Esophagus muscularis mucosa (tissue), 4 donors: ENCODE results near the gene ANKIB1. TPM values are rescaled to one million over a fixed set of nuclear protein-coding genes. Genes with fewer than 3 reads are reported as not detected.

ENCODE experiments used
- DNase-seq: peaks from one replicate; pipeline ENCODE4 v3.0.0-alpha.2; 2017; ENCODE audit errors: extremely low spot score
- H3K27ac ChIP-seq, 4 donors: fragments of 200-600 bp; sonication (generic); replicated peaks in 1 of 4; 1 replicate in 3 of 4; 2 replicates in 1 of 4; pipeline ENCODE4 v1.5.1; 2016 to 2019; ENCODE audit warnings: mild to moderate bottlenecking in 1 of 4
- H3K27me3 ChIP-seq, 4 donors: fragments of 200-600 bp; sonication (generic); one replicate each; pipeline versions ENCODE4 v1.5.1 to v1.6.0; 2016 to 2019
- H3K36me3 ChIP-seq, 4 donors: fragments of 200-600 bp; sonication (generic); one replicate each; pipeline ENCODE4 v1.5.1; 2016 to 2019
- H3K4me1 ChIP-seq, 4 donors: fragments of 200-600 bp; sonication (generic); one replicate each; pipeline ENCODE4 v1.5.1; 2016 to 2019
- H3K4me3 ChIP-seq, 4 donors: fragments of 200-600 bp; sonication (generic); 1 replicate in 2 of 4; 2 replicates in 2 of 4; pipeline ENCODE4 v1.5.1; 2016 to 2019; ENCODE audit warnings: mild to moderate bottlenecking in 4 of 4, moderate library complexity in 1 of 4
- H3K9me3 ChIP-seq, 4 donors: fragments of 200-600 bp; sonication (generic); 1 replicate in 3 of 4; 2 replicates in 1 of 4; pipeline ENCODE4 v1.5.1; 2016 to 2019
- EP300 ChIP-seq: sonication (generic); formaldehyde crosslinking; IDR thresholded peaks from one replicate; pipeline ENCODE4 v1.6.1; 2017; ENCODE audit warnings: antibody characterized with exemption
- POLR2A ChIP-seq: fragments of 450-650 bp; IDR thresholded peaks from one replicate; pipeline ENCODE4 v1.6.1; 2017; ENCODE audit warnings: antibody characterized with exemption, moderate library complexity, mild to moderate bottlenecking, low read depth
- POLR2AphosphoS5 ChIP-seq, 2 donors: sonication (generic); formaldehyde crosslinking; IDR thresholded peaks; one replicate each; pipeline ENCODE4 v1.6.1; 2017; ENCODE audit warnings: antibody characterized with exemption in 2 of 2
- WGBS: methylation state at CpG from one replicate; pipeline ENCODE4 v1.1.5; 2018; 5-methylcytosine and 5-hydroxymethylcytosine counted together
- intact Hi-C: fragments of 100-400 bp; cut with DNase I; formaldehyde crosslinking; loops from one replicate; pipeline ENCODE4 v1.15.1; 2023
- total RNA-seq, 4 donors: library from RNA; depleted of rRNA; stranded (reverse); fragments of >200 nt; gene quantifications; one replicate each; pipeline versions ENCODE4 v1.1.0 to v1.2.1, GENCODE V29; 2016
- TF ChIP-seq, protein P1 (sequence below), 3 experiments: fragments of 200-600 bp in 2 of 3; fragments of 450-650 bp in 1 of 3; sonication (generic) in 2 of 3; IDR thresholded peaks; one replicate each; pipeline ENCODE4 v1.5.1; 2017 to 2019; ENCODE audit warnings: antibody characterized with exemption in 3 of 3, mild to moderate bottlenecking in 2 of 3, moderate library complexity in 1 of 3

Gene ANKIB1
- total RNA-seq, 4 donors from 2014 or later = 25.8 to 37.8 (median 28.6) TPM

DNA sequence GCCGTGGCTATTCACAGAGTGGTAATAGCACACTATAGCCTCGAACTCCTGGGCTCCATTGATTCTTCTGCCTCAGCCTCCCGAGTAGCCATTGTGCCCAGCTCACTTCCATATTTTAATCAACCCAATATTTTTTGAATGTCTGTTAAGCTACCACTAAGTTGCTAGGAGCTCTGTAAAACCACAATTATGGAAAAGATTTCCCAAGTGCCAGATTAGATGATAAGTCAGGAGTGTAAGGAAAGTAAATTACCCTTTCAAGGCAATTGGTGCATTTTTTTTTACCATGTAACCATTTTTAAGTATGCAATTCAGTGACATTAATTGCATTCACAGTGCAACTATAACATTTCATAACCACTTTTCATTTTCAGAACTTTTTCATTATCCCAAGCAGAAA, 114.0 kb downstream of the ANKIB1 start:
- DNase-seq = no peak
- 100% methylated on average over 3 of the region's 3 CpGs for WGBS
- Histone ChIP-seq H3K27me3 (no peaks in the 10 kb centered on the region), H3K4me3 (no peak overlapping the region), H3K4me1 (no peaks in the 10 kb centered on the region), H3K27ac (no peak overlapping the region), H3K9me3 (no peaks in the 10 kb centered on the region), H3K36me3 (peaks cover 7 to 57% (median 25%) of the 10 kb centered on the region in 4 donors)
- intact Hi-C loops = no loop called here
- TF ChIP-seq, protein P1, sequence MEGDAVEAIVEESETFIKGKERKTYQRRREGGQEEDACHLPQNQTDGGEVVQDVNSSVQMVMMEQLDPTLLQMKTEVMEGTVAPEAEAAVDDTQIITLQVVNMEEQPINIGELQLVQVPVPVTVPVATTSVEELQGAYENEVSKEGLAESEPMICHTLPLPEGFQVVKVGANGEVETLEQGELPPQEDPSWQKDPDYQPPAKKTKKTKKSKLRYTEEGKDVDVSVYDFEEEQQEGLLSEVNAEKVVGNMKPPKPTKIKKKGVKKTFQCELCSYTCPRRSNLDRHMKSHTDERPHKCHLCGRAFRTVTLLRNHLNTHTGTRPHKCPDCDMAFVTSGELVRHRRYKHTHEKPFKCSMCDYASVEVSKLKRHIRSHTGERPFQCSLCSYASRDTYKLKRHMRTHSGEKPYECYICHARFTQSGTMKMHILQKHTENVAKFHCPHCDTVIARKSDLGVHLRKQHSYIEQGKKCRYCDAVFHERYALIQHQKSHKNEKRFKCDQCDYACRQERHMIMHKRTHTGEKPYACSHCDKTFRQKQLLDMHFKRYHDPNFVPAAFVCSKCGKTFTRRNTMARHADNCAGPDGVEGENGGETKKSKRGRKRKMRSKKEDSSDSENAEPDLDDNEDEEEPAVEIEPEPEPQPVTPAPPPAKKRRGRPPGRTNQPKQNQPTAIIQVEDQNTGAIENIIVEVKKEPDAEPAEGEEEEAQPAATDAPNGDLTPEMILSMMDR (IDR thresholded peaks at IDR 0.05) = no peak
- TF ChIP-seq POLR2A (no peak), POLR2AphosphoS5 (IDR thresholded peaks at IDR 0.05) (no peak), EP300 (no peak)

DNA sequence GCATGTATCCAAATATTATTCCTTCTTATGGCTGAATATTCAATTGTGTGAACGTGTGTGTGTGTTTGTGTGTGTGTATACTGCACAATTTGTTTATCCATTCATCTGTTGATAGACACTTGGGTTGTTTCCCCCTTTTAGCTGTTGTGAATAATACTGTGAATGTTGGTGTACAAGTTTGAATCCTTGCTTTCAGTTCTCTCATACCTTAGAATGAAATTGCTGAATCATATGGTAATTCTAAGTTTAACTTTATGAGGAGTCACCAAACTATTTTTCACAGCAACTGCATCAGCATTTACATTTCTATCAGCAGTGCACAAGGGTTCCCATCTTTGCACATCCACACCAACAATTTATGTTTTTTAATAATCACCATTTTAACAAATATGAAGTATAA, 114.6 kb downstream of the ANKIB1 start:
- WGBS = 43% methylated on average over 1 of the region's 1 CpG
- TF ChIP-seq, protein P1 (IDR thresholded peaks at IDR 0.05) = no peak
- Histone ChIP-seq H3K4me1 (no peaks in the 10 kb centered on the region), H3K36me3 (peaks cover 7 to 54% (median 22%) of the 10 kb centered on the region in 4 donors), H3K9me3 (no peaks in the 10 kb centered on the region), H3K27ac (no peak overlapping the region), H3K27me3 (no peaks in the 10 kb centered on the region), H3K4me3 (no peak overlapping the region)
- no peak for DNase-seq
- intact Hi-C loops = no loop called here

DNA sequence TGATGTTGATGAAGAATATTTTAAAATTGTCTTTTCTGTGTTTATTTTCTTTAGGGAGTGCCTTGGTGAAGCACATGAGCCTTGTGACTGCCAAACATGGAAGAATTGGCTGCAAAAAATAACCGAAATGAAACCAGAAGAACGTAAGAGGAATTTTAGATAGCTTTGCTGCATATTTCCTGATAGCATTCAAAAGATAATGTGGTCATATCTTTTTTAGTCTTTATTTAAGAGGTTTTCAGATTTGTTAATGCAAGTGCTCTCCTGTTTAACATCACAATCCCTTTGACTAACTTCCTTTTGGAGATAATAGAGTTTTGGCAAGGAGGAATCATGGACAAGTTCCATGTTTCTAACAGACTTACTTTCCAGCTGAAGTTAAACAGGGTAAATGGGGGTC, 116.4 kb downstream of the ANKIB1 start:
- Histone ChIP-seq H3K4me1 (no peaks in the 10 kb centered on the region), H3K36me3 (peaks cover 7 to 63% (median 21%) of the 10 kb centered on the region in 4 donors), H3K27ac (no peak overlapping the region), H3K9me3 (no peaks in the 10 kb centered on the region), H3K4me3 (no peak overlapping the region), H3K27me3 (no peaks in the 10 kb centered on the region)
- TF ChIP-seq POLR2A = no peak
- TF ChIP-seq EP300 = no peak
- no peak for TF ChIP-seq POLR2AphosphoS5 (IDR thresholded peaks at IDR 0.05)
- TF ChIP-seq, protein P1 (IDR thresholded peaks at IDR 0.05) = no peak
- WGBS = 85% methylated on average over 2 of the region's 2 CpGs
- intact Hi-C loops = no loop called here
- no peak for DNase-seq

DNA sequence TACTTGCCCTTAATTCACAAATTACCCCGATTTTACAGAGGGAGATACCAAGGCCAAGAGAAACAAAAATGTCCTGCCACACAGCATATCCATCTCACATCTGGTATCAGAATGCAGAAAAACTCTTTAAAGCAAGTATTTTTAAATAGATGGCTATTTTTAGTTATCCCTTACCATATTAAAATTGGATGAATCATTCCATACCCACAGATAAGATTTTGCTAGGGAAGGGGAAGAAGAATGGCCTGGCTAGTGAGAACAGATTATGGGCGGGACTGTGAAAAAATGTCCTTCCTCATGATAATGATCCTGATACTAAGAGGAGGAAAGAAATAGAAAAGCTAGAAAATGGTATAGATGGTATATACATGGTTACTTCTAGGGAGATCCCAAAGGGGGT, 121.0 kb downstream of the ANKIB1 start:
- WGBS = 90% methylated on average over 2 of the region's 2 CpGs
- no peaks in the 10 kb centered on the region for H3K4me1 ChIP-seq
- no peak overlapping the region for H3K27ac ChIP-seq
- no peak overlapping the region for H3K4me3 ChIP-seq
- DNase-seq = no peak
- peaks cover 0 to 68% (median 23%) of the 10 kb centered on the region in 4 donors for H3K36me3 ChIP-seq
- TF ChIP-seq POLR2AphosphoS5 (IDR thresholded peaks at IDR 0.05) (no peak), EP300 (no peak), POLR2A (no peak)
- TF ChIP-seq, protein P1 (IDR thresholded peaks at IDR 0.05) = no peak
- H3K9me3 ChIP-seq = no peaks in the 10 kb centered on the region
- H3K27me3 ChIP-seq = no peaks in the 10 kb centered on the region
- intact Hi-C loops = no loop called here

DNA sequence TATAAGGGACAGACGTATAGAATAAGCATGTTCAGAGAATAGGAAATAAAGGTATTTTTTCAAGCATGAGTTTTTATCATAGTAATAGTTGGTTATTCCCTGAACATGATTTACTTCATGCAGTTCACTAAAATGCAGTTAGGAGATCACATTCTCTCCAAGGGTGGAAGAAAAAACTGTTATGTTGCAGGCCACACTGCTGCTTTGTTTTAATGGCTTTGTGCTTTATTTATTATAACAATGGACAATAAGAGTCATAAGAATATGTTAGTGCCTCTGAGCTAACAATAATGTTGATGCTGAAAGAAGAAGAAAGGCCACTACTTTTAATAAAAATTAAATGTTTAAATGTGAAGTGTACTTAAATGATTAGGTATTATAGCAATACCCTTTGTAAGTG, 123.0 kb downstream of the ANKIB1 start:
- no peak overlapping the region for H3K4me3 ChIP-seq
- no peaks in the 10 kb centered on the region for H3K9me3 ChIP-seq
- no peaks in the 10 kb centered on the region for H3K4me1 ChIP-seq
- H3K27me3 ChIP-seq = no peaks in the 10 kb centered on the region
- intact Hi-C loops = no loop called here
- WGBS = 69% methylated on average over 1 of the region's 1 CpG
- no peak overlapping the region for H3K27ac ChIP-seq
- TF ChIP-seq, protein P1 (IDR thresholded peaks at IDR 0.05) = no peak
- no peak for TF ChIP-seq POLR2A
- TF ChIP-seq POLR2AphosphoS5 (IDR thresholded peaks at IDR 0.05) = no peak
- TF ChIP-seq EP300 = no peak
- DNase-seq = no peak
- peaks cover 0 to 56% (median 13%) of the 10 kb centered on the region in 4 donors for H3K36me3 ChIP-seq
